ENCODE measurements around the gene MSX1. TPM values are rescaled to one million over a fixed set of nuclear protein-coding genes. Genes with fewer than 3 reads are reported as not detected.

Gene MSX1
- total and polyA plus RNA-seq, 4 donors = 0.13 to 0.33 (median 0.15) TPM; not detected in 1

- Histone ChIP-seq H3K9me3 (ENCODE audit: control insufficient read depth in 4 of 4, low read length in 3 of 4) (no peaks in the 10 kb centered on the region), H3K27me3 (ENCODE audit: control insufficient read depth in 4 of 4, insufficient read depth in 4 of 4, low read length in 3 of 4) (peaks cover 0 to 3% (median under 1%) of the 10 kb centered on the region in 4 donors), H3K4me1 (ENCODE audit: control insufficient read depth in 4 of 4, insufficient read depth in 4 of 4, low read length in 3 of 4) (no peaks in the 10 kb centered on the region), H3K36me3 (ENCODE audit: control insufficient read depth in 4 of 4, insufficient read depth in 3 of 4, low read depth in 1 of 4, low read length in 3 of 4) (no peaks in the 10 kb centered on the region), H3K4me3 (ENCODE audit: low read depth in 1 of 3, low read length in 3 of 3) (no peak overlapping the region), H3K27ac (ENCODE audit: low read depth in 1 of 2, low read length in 2 of 2) (no peak overlapping the region), H3K9ac (ENCODE audit: low read depth in 1 of 2, low read length in 2 of 2) (no peak overlapping the region)
- 86% methylated on average over 4 of the region's 4 CpGs for WGBS
- no peak for TF ChIP-seq SP1 (IDR thresholded peaks at IDR 0.05)
- no peak for TF ChIP-seq RAD21 (IDR thresholded peaks at IDR 0.05)
- no peak for TF ChIP-seq TAF1 (conservative IDR thresholded peaks at IDR 0.05)
- TF ChIP-seq ZBTB33 (IDR thresholded peaks at IDR 0.05) = no peak
- TF ChIP-seq RXRA (IDR thresholded peaks at IDR 0.05) = no peak
- TF ChIP-seq ATF3 (IDR thresholded peaks at IDR 0.05) = no peak
- no peak for TF ChIP-seq MAX (IDR thresholded peaks at IDR 0.05)
- no peak for TF ChIP-seq CTCF (IDR thresholded peaks at IDR 0.05; ENCODE audit: low read depth, low read length, missing input control)
- TF ChIP-seq NR2F2 (IDR thresholded peaks at IDR 0.05) = no peak
- TF ChIP-seq FOXA2 (IDR thresholded peaks at IDR 0.05) = no peak
- no peak for DNase-seq (ENCODE audit: low spot score)
These were observed 25.1 kb downstream of the MSX1 start for GRCh38 chr4:4884611-4885010.

GRCh38 chr4:4887426-4887825 lies 28.0 kb downstream of the MSX1 start:
- no peak overlapping the region for H3K9ac ChIP-seq (ENCODE audit: low read depth in 1 of 2, low read length in 2 of 2)
- no peaks in the 10 kb centered on the region for H3K4me1 ChIP-seq (ENCODE audit: control insufficient read depth in 4 of 4, insufficient read depth in 4 of 4, low read length in 3 of 4)
- H3K36me3 ChIP-seq (ENCODE audit: control insufficient read depth in 4 of 4, insufficient read depth in 3 of 4, low read depth in 1 of 4, low read length in 3 of 4) = no peaks in the 10 kb centered on the region
- 67% methylated on average over 5 of the region's 5 CpGs for WGBS
- peaks cover 0 to 3% (median 2%) of the 10 kb centered on the region in 4 donors for H3K27me3 ChIP-seq (ENCODE audit: control insufficient read depth in 4 of 4, insufficient read depth in 4 of 4, low read length in 3 of 4)
- TF ChIP-seq HNF4A (conservative IDR thresholded peaks at IDR 0.05) (no peak), SP1 (IDR thresholded peaks at IDR 0.05) (no peak), RXRA (IDR thresholded peaks at IDR 0.05) (no peak), YY1 (IDR thresholded peaks at IDR 0.05) (no peak), REST (IDR thresholded peaks at IDR 0.05) (no peak), CTCF (IDR thresholded peaks at IDR 0.05; ENCODE audit: low read depth, low read length, missing input control) (no peak), GABPA (IDR thresholded peaks at IDR 0.05 in 1 of 2, conservative IDR thresholded peaks at IDR 0.05 in 1 of 2) (no peak), FOXA1 (IDR thresholded peaks at IDR 0.05) (no peak), MAX (IDR thresholded peaks at IDR 0.05) (no peak), FOXA2 (IDR thresholded peaks at IDR 0.05) (no peak), ZBTB33 (IDR thresholded peaks at IDR 0.05) (no peak), EGR1 (IDR thresholded peaks at IDR 0.05; ENCODE audit: low read depth in 2 of 2) (no peak), TAF1 (conservative IDR thresholded peaks at IDR 0.05) (no peak), HNF4G (IDR thresholded peaks at IDR 0.05) (no peak), JUND (IDR thresholded peaks at IDR 0.05) (no peak)
- no peak for DNase-seq (ENCODE audit: low spot score)
- H3K9me3 ChIP-seq (ENCODE audit: control insufficient read depth in 4 of 4, low read length in 3 of 4) = no peaks in the 10 kb centered on the region
- no peak overlapping the region for H3K27ac ChIP-seq (ENCODE audit: low read depth in 1 of 2, low read length in 2 of 2)
- no peak overlapping the region for H3K4me3 ChIP-seq (ENCODE audit: low read depth in 1 of 3, low read length in 3 of 3)

Data from liver (tissue), 9 donors.